Pulmonary artery endothelial cell (primary cell): ENCODE results near the gene ALMS1. TPM values are rescaled to one million over a fixed set of nuclear protein-coding genes. Genes with fewer than 3 reads are reported as not detected.
A peak's percentile ranks its signal among the peaks of the same experiment; 100 is the strongest.
"Not testable (repeated sequence)": the region's sequence is repeated elsewhere in the genome, so short reads cannot be mapped to it uniquely, and the experiment has no call there.

ENCODE experiments used
- DNase-seq: peaks from one replicate; pipeline ENCODE4 v3.0.0-alpha.2; 2011; ENCODE audit warnings: low read depth, low spot score
- total RNA-seq: library from RNA; depleted of rRNA; stranded (reverse); fragments of >200 nt; gene quantifications from 2 replicates; pipeline ENCODE4 v1.2.3, GENCODE V29; 2014

The ALMS1 gene
- total RNA-seq, 1 donor from 2014 or later, result 7.3 TPM

- DNase-seq, result no peak
These were observed 118.4 kb downstream of the ALMS1 start for GRCh38 chr2:73503992-73504570.

- not testable (repeated sequence) for DNase-seq
These were observed 119.2 kb downstream of the ALMS1 start for GRCh38 chr2:73504850-73505249.

- DNase-seq, result not testable (repeated sequence)
These were observed 124.8 kb downstream of the ALMS1 start for GRCh38 chr2:73510470-73510869.

- no peak for DNase-seq
These were observed 130.4 kb downstream of the ALMS1 start for GRCh38 chr2:73516033-73516432.

- DNase-seq, result no peak
These were observed 143.1 kb downstream of the ALMS1 start for GRCh38 chr2:73528688-73529087.

- DNase-seq, result not testable (repeated sequence)
These were observed 145.1 kb downstream of the ALMS1 start for GRCh38 chr2:73530773-73531172.

- no peak for DNase-seq
These were observed 146.7 kb downstream of the ALMS1 start for GRCh38 chr2:73532381-73532780.

GRCh38 chr2:73536133-73536840 lies 150.7 kb downstream of the ALMS1 start:
- DNase-seq, result no peak

GRCh38 chr2:73560875-73561274 lies 175.2 kb downstream of the ALMS1 start:
- not testable (repeated sequence) for DNase-seq

GRCh38 chr2:73561422-73561821 lies 175.8 kb downstream of the ALMS1 start:
- no peak for DNase-seq

- DNase-seq, result no peak
These were observed 179.3 kb downstream of the ALMS1 start for GRCh38 chr2:73564986-73565385.

- DNase-seq, result no peak
These were observed 180.7 kb downstream of the ALMS1 start for GRCh38 chr2:73566288-73566878.

- no peak for DNase-seq
These were observed 189.6 kb downstream of the ALMS1 start for GRCh38 chr2:73575261-73575660.

- DNase-seq, result no peak
These were observed 196.7 kb downstream of the ALMS1 start for GRCh38 chr2:73582364-73582763.

- no peak for DNase-seq
These were observed 202.5 kb downstream of the ALMS1 start for GRCh38 chr2:73588177-73588576.

GRCh38 chr2:73593680-73594079 lies 208.0 kb downstream of the ALMS1 start:
- DNase-seq, result no peak

GRCh38 chr2:73594251-73594650 lies 208.6 kb downstream of the ALMS1 start:
- no peak for DNase-seq

- DNase-seq, result no peak
These were observed 216.1 kb downstream of the ALMS1 start for GRCh38 chr2:73601780-73602179.

- peak; percentile 44 for DNase-seq
These were observed 217.5 kb downstream of the ALMS1 start for GRCh38 chr2:73603099-73603588.

- not testable (repeated sequence) for DNase-seq
These were observed 219.0 kb downstream of the ALMS1 start for GRCh38 chr2:73604589-73604988.

GRCh38 chr2:73610111-73610510 lies 224.5 kb downstream of the ALMS1 start:
- no peak for DNase-seq

GRCh38 chr2:73611193-73611592 lies 225.6 kb downstream of the ALMS1 start:
- no peak for DNase-seq

- DNase-seq, result no peak
These were observed 226.2 kb downstream of the ALMS1 start for GRCh38 chr2:73611867-73612266.
